GM19035 (cell line): ENCODE data around the gene DDX28.
A peak's percentile ranks its signal among the peaks of the same experiment; 100 is the strongest.

ENCODE experiments used
- ATAC-seq: cut with Tn5 transposase; IDR thresholded peaks from one replicate; pipeline ENCODE4 v1.9.1; 2021; ENCODE audit not compliant: unreplicated experiment

DDX28 gene, protein sequence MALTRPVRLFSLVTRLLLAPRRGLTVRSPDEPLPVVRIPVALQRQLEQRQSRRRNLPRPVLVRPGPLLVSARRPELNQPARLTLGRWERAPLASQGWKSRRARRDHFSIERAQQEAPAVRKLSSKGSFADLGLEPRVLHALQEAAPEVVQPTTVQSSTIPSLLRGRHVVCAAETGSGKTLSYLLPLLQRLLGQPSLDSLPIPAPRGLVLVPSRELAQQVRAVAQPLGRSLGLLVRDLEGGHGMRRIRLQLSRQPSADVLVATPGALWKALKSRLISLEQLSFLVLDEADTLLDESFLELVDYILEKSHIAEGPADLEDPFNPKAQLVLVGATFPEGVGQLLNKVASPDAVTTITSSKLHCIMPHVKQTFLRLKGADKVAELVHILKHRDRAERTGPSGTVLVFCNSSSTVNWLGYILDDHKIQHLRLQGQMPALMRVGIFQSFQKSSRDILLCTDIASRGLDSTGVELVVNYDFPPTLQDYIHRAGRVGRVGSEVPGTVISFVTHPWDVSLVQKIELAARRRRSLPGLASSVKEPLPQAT

DNA sequence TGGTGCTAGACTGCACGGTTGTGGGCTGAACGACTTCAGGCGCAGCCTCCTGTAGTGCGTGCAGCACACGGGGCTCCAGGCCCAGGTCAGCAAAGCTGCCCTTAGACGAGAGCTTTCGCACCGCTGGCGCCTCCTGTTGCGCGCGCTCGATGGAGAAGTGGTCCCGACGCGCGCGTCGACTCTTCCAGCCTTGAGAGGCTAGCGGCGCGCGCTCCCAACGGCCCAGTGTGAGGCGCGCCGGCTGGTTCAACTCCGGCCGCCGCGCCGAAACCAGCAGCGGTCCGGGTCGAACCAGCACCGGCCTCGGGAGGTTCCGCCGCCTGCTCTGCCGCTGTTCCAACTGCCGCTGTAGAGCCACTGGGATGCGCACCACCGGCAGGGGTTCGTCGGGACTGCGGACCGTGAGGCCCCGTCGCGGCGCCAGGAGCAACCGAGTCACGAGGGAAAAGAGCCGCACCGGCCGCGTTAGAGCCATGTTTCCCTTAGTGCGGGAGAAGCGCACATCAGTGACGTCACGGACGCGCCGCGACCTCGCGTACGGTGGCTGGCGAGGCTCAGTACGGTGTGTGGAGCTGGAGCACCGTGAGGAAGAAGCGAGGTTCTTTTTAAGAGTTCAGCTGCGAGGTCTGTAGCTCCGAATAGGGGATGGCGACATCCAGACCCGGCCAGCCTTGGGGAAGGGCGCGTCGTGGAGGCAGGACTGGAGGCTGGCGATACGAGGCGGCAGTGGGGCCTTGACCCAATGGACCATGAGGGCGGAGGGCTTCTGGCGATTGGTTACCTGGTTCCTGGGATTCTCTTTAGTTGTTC lies at the start of gene DDX28, which contains the start of gene DUS2:
Gene DDX28, minus strand, starts transcription at position 505 of the 810 bp plus-strand sequence. Its CDS starts 30 bp downstream, at position 475.
Gene DUS2, plus strand, starts transcription at position 557 of the 810 bp plus-strand sequence. CDS start 14,740 bp downstream, outside the sequence.
- ATAC-seq: peak; percentile 91

DNA sequence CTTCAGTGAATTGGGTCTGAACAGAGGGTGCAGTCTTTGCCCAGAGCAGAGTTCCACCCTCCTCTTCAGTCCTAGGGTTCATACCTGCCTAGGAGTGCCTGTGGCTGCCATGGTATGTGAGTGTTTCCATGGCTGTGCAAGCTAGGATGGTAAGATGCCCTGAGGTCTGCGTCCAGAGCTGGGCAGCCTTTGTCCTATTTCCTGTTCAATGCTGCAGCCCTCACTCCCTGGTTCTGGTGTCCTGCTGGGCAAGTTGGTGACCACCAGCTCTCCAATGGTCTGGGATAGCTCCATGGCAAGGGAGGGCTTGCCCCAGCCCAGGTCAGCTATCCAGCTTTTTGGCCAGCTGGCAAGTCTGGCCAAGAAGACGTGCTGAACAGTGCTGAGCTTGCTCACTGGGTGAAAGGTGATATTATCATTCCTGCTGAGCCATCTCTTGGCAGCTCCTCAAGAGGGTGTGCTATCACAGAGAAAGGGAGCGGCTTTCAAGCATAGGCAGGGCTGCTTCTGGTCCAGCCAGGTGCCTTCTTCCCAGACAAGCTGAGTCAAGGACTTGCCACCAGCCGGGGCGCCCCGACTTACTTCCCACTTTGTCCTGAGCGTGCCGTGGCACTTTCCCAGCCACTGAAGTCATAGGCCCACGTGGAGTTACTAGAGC lies 49.1 kb upstream of the DDX28 start:
- no peak for ATAC-seq

DNA sequence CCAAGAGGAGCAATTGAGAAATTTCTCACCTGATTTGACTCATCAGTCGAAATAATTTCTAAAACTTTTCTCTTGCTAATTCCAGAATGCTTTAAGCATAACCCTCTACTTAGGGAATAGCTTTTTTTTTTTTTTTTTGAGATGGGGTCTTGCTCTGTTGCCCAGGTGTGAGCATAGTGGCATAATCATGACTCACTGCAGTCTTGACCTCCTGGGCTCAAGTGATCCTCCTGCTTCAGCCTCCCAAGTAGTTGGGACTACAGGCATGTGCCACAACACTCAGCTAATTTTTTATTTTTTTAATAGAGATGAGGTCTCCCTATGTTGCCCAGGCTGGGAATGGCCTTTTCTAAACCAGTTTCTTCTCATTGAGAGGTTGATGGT lies 48.5 kb upstream of the DDX28 start:
- ATAC-seq: no peak

DNA sequence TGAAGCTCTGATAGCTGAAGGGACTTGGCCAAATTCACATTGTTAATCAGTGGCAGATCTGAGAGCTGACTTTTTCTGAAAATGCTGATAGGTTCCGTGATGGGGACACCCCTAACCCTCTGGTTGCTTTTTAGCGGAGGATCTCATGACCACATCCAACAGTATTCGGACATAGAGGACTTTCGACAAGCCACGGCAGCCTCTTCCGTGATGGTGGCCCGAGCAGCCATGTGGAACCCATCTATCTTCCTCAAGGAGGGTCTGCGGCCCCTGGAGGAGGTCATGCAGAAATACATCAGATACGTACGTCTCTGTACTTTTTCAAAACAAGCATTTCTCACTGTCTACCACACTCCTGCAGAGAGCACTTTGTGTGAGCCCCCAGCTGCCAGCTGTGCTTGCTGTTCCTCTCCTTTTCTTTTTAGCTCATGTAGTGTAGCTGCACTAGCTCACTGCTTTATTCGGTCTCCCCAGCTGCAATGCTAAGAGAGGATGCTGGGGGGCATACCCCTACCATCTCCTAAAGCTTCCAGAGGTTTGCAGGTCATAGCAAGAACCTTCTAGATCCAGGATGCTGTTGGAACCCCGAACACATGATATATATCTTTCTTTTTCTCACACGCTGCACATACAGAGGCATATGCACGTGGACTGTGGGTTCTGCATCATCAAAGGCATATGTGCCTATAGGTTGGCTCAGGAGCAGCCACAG lies 47.9 kb upstream of the DDX28 start:
- no peak for ATAC-seq

DNA sequence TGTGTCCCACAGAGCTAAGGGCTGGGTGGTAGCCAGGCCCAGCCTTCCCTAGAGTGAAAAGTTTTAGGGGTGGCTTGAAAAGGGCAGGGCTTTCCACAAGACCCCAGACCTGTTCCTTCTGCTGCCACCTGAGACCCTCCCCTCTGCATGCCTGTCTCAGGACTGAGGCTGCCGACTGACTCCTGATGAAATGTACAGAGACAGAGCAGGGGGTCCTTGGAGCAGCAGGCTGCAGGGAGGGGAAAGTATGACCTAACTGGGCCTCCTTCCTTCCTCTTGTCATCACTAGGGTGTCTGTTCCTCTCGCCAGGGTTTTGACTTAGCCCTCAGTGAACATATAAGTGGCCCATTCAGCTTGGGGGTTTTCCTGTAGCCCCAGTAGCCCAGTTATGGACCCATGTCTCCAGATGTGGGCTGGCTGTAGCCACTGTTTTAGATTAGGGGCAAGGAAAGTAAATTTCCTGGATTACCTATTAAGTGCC lies 47.3 kb upstream of the DDX28 start:
- ATAC-seq: no peak

DNA sequence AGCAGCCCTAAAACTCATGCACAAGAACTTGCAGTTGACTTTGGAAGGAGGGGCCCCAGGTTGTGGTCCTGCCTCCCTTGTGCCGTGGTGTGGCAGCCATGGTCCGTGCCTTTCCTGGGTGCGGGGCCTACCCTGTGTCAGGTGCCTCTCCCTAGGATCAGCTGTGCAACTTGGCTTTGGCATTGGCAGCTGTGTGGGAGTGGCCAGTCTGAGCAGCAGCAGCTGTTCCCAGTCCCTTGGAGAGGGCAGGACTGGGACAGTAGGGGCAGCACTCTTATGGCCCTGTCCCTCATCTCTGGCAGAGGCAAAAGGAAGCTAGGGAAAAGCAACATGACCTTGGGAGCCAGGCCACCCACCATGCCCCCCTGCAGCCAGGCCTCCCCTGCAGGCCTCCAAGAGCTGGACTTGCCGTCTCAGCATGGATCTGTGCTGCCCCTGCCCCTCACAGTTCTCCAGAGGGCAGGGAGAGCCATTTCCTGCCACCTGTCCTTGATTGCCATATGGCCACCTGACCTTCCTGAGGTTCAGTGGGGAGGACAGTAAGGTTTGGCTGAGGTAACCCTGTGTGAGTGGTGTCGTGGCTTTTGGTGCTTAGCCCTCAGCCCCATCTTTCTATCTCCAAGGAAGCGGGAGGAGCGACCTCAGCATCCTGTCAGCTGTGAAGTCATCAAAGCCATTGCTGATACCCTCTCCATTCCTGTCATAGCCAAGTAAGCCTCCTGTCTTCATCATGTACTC lies 46.6 kb upstream of the DDX28 start:
- no peak for ATAC-seq

DNA sequence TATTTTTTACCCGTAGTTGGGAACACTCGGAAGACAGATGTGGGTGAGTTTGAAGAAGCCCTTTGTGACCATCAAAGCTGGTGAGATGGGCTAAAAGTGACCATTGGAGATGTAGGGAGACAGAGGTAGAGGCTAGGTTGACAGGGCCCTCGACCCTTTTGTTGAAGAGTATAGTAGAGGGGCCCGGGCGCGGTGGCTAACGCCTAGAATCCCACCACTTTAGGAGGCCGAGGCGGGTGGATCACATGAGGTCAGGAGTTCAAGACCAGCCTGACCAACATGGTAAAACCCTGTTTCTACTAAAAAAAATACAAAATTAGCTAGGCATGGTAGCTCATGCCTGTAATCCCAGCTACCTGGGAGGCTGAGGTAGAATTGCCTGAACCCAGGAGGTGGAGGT lies 45.9 kb upstream of the DDX28 start:
- ATAC-seq: no peak

DNA sequence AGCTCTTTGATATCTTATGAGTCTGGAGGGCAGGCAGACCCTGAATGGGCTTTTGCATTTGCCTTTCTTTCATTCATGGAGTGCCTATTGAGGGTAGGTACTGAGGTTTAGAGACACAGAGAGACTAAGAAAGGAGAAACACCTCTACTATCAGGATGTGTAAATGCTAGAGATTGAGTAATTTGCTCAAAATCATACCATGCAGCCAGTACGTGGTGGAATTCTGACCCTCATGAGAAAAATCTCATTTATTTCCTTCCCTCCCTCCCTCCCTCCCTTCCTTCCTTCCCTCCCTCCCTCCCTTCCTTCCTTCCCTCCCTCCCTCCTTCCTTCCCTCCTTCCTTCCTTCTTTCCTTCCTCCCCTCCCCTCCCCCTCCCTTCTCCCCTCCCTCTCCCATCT lies 43.7 kb upstream of the DDX28 start:
- no peak for ATAC-seq

DNA sequence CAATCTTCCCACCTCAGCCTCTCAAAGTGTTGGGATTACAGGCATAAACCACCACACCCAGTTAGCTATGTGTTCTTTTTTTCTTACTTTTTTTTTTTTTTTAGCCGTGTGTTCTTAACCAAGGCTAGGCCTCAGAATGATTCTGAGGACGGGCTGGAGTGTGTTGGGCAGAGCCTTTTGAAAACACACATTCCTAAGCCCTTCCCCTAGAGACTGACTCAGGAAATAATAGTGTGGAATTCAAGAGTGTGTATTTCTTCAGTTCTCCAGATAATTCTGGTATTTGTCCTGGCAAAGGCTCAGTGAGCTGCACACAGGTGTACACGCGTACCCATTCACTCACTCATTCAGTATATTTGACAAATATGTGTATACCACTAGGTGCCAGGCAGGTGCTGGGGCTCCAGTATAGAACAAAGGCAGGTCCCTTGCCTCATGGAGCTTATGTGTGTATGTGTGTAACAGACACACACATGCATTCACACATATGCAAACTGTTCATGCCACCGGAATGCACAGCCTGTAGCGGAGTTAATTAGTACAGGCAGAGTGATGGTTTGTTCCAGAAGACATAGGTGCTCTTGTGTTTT lies 42.8 kb upstream of the DDX28 start:
- no peak for ATAC-seq

DNA sequence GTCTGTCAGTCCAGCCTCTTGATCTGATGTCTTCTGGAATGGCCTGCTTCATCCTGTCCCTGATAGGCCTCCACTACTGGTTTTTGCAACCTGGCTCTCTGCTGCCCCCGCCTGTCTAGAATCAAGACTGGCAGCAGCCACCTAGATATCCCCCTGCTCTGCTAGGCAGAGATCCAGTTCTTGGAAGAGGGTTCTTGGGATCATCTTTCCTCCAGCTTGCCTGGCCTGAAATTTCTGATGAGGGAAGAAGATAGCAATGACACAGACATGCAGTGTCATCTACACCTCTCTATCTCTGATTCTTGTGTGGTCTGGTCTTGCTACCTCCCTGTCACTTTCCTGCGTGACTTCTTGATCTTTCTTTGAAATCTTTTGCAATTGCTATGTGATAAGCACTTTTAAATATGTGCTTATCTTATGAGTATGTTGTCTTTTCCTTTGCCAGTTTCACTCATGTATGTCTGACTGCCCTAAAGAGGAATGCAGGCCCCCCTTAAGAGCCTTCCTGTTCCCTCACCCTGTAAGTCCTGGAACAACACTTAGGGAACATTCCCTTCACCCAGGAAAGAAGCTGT lies 41.8 kb upstream of the DDX28 start:
- no peak for ATAC-seq

DNA sequence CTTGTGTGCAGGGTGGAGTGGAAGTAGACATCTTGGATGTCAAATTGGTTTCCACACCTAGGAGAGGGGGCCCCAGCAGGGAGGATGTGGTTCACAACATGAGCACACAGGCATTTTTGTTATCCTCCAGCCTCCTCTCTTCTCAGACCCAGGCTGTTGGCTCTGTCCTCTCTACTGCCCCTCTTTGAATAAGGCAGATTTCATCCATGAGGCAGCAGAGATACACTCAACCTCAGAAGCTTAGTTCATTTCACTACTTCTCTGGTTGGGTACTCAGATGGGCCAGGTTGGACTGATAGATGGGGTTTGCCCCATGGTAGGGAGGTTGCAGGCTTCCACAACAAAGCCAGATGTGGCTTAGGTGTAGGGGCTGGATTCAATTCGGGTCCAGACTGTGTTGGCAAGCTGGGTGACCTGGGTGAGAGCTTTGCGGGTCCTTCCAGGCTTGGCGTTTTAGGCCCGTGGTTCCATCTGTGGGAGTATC lies 39.9 kb upstream of the DDX28 start:
- no peak for ATAC-seq

DNA sequence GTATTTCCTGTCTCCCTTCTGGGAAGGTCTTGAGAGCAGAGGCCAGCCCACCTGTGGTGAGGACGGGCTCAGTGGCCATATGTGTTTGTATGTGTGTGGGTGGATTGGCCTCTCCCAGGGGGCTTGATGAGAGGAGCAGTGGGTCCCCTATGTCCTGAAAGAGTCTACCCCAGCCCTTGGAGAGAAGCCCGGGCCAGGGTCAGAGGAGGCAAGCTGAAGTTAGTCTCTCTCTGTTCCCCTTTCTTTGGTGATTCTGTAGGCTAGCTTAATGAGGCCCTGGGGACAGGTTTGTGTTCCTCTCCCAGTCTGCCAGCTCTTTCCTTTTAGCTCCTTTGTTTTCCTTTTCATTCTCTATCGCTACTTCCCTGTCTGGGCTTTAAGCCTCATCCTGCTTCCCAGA lies 38.4 kb upstream of the DDX28 start:
- ATAC-seq: no peak

DNA sequence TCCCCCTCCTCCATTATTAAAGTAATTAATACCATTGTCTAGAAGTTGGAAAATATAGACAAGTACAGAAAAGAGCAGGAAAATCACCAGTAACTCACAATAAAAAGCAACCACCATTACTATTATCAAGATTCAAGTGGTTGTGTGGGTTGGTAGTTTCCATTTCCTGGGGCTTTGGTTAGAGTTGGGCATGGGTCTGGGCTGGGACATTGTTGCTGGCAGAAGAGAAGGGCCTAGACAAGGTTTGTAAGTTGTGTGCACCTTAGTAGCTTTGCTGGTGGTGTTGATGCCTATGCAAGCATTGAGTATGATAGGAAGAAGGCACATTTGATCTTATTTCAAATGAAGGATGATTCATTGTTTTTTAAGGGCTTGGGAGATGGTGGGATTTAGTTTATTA lies 36.8 kb upstream of the DDX28 start:
- ATAC-seq: no peak

DNA sequence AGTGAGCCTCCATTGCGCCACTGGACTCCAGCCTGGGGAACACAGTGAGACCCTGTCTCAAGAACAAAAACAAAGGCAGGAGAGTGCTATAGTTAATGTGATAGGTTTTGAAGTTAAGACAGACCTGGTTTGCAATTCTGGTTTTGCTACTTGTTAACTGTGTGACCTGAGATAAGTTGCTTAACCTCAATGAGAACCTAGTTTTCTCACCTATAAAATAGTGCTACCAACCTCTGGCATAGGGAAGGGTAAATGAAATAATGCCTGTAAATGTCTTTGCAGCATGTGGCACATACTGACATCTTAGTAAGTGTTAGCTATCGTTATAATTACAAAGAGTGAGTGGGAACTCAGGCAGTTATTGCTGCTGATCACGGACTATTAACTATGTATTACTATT lies 32.4 kb upstream of the DDX28 start:
- no peak for ATAC-seq

DNA sequence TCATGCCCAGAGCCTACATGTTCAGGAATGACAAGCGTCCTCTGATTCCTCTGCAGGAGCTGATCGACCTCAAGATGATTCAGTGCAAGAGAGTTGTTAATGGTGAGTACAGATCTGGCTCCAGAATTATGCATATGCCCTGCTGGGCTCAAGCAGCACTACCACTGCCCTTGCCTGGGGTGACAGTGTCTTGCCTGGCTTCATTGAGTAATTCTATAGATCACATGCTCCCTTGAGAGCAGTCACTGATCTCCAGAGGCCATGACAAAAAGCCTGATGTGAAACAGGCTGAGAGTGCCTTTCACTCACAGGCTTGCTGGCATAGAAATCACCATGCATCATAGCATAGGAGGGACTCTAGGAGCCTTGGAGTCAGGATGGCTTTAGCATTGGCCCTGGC lies 26.4 kb upstream of the DDX28 start:
- no peak for ATAC-seq

DNA sequence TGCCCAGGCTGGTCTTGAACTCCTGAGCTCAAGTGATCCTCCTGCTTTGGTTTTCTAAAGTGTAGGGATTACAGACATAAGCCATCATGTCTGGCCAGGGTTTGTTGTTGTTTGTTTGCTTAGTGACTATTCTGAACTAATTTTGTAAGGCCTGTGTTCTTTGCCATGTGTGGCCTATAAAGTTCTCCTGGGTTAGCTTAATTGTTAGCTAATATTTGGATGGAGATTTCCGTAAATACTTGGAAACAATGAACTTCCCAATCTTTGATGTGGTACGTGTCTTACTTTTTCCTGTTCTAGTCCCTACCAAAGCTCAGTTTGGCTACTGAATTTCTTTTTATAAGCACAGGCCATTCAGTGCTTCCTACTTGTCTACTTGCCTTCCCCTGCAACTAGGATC lies 25.0 kb upstream of the DDX28 start:
- no peak for ATAC-seq

DNA sequence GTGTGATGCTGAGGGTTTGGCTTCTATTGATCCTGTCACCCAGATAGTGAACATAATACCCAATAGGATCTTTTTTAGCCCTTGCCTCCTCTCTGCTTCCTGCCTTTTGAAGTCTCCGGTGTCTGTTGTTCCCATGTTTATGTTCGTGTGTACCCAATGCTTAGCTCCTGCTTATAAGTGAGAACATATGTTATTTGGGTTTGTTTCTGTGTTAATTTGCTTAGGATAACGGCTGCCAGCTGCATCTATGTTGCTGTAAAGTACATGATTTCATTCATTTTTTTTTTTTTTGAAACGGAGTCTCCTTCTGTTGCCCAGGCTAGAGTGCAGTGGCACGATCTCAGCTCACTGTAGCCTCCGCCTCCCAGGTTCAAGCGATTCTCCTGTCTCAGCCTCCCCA lies 23.1 kb upstream of the DDX28 start:
- no peak for ATAC-seq

DNA sequence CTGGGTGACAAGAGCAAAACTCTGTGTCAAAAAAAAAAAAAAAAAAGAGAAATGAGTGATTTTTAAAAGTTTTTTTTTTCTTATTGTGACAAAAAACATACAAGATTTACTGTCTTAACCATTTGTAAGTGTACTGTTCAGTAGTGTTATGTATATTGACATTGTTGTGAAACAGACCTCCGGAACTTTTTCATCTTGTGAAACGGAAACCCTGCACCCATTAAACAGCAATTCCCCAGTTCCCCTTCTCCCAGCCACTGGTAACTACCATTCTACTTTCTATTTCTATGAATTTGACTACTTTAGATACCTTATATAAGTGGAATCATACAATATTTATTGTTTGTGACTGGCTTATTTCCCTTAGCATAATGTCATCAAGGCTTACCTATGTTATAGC lies 18.8 kb upstream of the DDX28 start:
- no peak for ATAC-seq
